HG03097 (cell line): ENCODE results near the gene TEDC1.

Experiments
- ATAC-seq: cut with Tn5 transposase; IDR thresholded peaks from one replicate; pipeline ENCODE4 v1.9.1; 2021; ENCODE audit not compliant: unreplicated experiment, low FRiP score

TEDC1 gene

GRCh38 chr14:105456736-105457617, 34.1 kb upstream of the TEDC1 start:
- no peak for ATAC-seq

DNA sequence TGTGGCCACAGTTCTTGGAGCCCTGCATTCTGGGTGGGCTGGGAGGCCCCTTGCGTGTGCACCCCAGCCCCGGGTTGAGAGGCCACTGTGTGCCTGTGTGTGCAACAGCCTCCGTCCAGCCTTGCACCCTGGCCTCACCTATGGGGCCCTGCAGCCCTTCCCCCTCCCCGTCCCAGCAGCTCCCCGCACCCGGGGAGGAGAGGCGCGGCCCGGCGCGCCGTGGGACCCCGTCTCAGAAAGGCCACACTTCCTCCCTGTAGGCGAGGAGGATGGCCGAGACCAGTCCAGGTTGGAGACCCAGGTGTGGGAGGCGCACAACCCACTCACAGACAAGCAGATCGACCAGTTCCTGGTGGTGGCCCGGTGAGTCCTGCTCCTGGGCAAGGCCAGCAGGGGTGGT, 33.0 kb upstream of the TEDC1 start:
- no peak for ATAC-seq

DNA sequence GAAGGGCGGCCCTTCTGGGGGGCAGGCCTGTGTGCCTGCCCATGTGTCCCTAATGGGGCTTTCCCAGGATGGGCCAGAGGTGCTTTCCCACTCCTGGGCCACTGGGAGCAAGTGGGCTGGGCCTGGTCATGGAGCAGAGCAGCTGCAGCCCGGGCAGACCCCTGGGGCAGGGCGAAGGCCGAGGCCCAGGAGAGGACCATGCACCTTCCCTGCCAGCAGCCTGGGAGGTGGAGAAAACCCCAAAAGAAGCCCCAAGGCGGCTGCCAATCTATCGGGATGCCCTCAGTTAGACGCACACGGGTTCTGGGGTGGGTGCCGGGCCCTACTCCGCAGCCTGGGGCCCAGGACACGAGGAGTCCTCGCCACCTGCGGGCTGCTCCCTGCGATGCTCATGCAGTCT, 32.5 kb upstream of the TEDC1 start:
- no peak for ATAC-seq

- ATAC-seq: no peak
Measured at GRCh38 chr14:105460116-105460515, 30.9 kb upstream of the TEDC1 start.

DNA sequence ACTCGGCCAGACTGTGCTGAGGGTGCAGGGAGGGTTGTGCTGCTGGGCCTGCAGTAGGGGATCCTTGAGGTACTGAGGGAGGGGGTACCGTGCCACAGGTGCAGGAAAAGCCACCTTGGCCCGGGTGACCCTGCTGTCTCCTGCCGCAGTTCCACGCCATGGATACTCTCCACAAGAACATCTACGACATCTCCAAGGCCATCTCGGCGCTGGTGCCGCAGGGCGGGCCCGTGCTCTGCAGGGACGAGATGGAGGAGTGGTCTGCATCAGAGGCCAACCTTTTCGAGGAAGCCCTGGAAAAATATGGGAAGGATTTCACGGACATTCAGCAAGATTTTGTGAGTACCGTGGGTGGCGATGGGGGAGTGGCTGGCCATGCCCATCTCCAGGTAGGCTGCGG, 30.4 kb upstream of the TEDC1 start:
- no peak for ATAC-seq

DNA sequence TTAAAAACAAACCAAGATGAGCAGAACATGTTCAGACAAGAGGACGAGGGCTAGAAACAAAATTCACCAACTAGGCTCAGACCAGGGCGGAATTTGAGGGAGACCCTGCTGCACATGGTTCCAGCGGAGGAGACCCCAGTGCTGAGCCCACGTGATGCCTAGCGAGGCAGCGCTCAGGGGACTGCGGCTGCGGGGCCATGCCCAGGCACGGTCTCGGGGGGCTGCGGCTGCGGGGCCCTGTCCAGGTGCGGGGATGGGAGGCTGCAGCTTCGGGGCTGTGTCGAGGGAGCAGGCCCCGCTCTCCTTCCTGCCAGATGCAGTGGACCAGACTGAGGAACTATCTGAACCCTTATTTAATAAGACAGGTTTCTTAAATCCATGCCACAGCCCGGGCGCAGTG, 29.1 kb upstream of the TEDC1 start:
- no peak for ATAC-seq

DNA sequence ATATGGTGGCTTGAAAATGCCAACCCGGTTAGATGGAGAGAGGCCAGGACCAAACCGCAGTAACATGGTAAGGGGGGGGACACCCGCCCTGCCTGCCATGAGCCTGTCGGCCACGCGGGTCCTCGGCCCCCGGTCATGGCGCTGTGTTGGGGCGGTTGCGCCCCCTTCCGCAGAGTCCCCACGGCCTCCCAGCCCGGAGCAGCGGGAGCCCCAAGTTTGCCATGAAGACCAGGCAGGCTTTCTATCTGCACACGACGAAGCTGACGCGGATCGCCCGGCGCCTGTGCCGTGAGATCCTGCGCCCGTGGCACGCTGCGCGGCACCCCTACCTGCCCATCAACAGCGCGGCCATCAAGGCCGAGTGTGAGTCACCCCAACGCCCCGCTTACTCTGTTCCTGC, 26.5 kb upstream of the TEDC1 start:
- ATAC-seq: no peak

- no peak for ATAC-seq
Measured at GRCh38 chr14:105465209-105466031, 25.6 kb upstream of the TEDC1 start.

DNA sequence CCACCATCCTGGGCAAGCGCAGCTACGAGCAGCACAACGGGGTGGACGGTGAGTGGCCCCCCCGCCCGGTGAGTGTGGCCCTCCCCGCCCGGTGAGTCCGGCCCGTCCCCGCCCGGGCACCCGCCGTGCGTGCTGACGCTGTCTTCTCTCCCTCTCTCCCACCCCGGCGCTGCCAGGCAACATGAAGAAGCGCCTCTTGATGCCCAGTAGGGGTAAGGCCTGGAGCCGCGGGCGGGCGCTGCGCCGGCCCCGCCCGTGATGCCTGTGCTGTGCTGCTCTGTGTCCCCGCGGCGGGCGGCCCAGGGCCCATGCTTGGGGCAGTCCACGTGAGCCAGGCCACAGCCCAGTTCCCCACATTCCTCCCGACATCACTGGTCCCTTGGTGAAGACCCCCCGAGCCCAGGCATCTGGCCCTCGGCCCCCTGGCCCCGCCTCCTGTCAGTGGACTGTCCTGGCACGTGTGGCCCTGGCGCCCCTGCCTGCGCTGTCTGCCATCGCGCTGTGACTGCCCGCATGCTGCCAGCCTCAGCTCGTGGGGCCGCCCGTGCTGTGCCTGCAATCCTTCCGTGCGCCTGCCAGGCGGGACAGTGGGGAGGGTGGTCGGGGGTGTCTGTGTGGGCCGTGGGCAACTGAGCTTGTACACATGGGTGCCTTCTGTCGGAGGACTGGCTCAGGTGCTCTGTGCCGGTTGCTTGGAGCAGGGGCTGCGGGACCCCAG, 24.4 kb upstream of the TEDC1 start:
- no peak for ATAC-seq

- ATAC-seq: no peak
Measured at GRCh38 chr14:105467249-105467941, 23.7 kb upstream of the TEDC1 start.

- ATAC-seq: no peak
Measured at GRCh38 chr14:105467942-105468471, 23.0 kb upstream of the TEDC1 start.

DNA sequence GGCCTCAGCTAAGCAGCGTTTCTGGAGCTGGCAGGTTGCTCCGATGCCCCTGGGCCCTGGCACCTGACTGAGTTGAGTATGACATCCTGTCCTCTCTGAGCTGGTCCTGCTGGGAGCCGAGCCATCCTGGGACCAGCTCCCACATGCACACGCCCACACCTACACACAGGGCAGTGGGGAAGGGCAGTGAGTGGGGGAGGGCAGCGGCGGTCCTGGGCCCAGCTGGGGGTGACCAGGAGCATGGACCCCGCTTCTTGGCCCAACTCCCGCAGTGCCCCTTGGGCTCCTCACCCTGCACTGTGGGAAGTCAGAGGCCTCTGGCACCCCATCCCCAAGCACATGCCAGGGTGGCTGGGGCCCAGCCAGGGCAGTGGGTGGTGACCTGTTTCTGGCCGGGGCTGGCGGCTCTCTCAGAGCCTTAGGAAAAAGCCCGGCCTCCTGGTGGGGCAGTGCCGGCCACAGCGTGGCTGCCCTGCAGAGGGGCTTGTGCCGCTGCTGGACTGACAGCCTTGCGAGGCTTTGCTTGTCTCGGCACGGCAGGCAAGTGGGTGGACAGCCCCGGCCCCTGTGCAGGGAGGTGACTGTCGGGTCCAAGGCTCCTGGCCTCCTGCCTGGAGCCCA, 22.3 kb upstream of the TEDC1 start:
- ATAC-seq: no peak

DNA sequence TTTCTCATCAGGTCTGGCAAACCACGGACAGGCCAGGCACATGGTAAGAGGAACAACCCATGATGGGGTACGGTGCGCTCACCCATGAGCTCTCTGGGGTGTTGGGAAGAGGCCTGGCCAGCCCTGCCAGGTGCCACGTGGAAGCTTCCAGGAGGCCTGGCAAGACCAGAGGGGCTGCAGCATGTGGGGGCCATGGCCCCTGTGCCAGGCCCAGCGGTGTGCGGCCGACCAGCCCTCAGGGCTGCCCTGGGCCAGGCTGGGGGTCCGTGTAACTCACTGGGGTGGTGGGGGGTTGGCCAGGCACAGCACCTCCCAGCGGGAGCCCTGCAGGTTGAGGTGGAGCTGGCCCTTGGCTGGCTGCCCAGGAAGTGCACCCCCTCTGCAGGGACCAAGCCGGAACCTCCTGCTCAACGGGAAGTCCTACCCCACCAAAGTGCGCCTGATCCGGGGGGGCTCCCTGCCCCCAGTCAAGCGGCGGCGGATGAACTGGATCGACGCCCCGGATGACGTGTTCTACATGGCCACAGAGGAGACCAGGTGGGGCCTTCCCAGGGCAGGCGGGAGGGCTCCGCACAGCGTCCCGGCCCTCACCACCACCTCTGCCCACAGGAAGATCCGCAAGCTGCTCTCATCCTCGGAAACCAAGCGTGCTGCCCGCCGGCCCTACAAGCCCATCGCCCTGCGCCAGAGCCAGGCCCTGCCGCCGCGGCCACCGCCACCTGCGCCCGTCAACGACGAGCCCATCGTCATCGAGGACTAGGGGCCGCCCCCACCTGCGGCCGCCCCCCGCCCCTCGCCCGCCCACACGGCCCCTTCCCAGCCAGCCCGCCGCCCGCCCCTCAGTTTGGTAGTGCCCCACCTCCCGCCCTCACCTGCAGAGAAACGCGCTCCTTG, 21.3 kb upstream of the TEDC1 start:
- no peak for ATAC-seq

- ATAC-seq: no peak
Measured at GRCh38 chr14:105470350-105471296, 20.4 kb upstream of the TEDC1 start.

DNA sequence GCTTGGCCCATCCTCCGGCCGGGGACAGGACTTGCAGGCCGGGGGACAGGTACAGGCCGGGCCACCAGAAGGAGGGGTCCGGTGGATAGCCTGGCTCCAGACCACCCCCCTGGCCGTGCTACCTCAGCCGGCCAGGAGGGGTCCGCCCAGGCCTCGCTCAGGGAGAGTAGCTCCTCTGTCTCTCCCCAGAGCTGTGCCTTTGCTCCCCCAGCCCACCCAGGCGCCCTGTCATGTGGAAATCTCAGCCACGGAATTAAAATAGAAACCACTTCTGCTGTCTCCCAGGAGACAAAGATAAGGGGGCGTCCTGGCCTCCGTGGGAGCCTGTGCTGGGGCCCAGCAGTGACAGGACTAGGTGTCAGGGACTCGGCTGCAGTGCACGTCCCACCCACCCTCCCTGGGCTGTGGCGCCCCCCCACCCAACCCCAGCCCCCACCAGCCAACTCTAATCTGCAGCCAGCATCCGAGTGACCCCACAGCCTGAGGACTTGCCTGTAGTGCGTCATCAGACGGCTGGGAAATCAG, 19.7 kb upstream of the TEDC1 start:
- ATAC-seq: no peak

DNA sequence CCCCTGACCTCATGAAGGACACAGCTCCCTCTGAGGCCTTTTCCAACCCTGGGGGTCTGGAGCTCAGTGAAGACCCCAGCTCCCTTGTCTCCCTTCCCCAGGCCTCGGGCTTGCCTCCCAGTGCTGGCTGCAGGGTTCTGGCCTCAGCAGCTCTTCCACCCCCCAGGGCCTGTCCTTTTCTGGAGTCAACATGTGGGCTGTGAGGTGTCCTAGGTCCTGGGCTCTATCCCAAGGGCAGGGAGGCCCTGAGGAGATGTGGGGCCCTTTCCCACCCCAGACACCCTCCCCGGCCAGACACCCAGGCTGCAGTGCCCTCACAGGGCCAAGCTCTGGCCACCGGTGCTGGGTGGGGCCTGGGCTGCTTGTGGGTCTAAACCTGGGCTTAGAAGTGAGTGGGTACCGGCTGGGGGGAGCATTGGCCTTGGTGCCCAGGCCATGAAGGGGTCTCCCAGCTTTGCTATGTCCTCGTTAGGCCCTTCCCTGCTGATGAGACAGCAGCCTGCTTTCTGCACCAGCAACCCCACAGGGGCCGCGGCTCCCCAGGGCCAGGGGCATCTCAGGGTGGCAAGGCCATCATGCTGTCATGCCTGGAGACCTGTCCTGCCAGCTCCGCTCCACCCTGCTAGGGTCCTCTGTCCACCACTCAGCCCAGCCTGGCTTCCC, 19.1 kb upstream of the TEDC1 start:
- ATAC-seq: no peak

DNA sequence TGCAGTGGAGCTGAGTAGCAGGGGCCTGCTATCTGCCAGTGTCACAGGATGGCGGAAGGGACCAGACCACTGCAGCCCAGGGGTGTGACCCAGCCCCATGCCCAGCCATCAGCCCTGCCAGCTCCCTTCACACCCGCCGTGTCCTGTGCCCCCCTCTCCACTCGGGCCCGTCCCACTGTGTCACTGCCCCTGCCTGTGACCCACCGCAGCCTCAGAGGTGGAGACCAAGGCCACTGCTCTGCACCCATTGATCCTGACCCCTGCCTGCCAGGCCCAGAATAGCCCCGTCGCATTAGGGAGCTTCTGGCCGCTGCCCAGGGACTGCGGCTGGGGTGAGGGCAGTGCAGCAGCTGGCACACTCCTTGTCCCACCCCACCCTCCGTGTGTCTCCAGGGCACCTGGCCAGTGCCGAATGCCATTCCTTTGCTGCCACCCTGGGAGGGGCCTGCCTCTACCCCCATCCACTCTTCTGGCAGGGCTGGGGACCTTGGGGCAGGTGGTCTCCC, 18.5 kb upstream of the TEDC1 start:
- ATAC-seq: no peak
